Panc1 (cell line): ENCODE data around the gene GOLGA8Q.
"Not testable (repeated sequence)": the region's sequence is repeated elsewhere in the genome, so short reads cannot be mapped to it uniquely, and the experiment has no call there.

Source experiments
- POLR2AphosphoS5 ChIP-seq: IDR thresholded peaks from 2 replicates; pipeline ENCODE4 v1.6.1; 2012; ENCODE audit warnings: mild to moderate bottlenecking, low read depth, low read length, moderate library complexity
- SIN3A ChIP-seq: IDR thresholded peaks from 2 replicates; pipeline ENCODE4 v1.6.1; 2012; ENCODE audit warnings: low read depth, mild to moderate bottlenecking, low read length, moderate library complexity, borderline replicate concordance; ENCODE audit not compliant: insufficient read depth
- TF ChIP-seq, protein P1 (sequence below), 2 experiments: IDR thresholded peaks; 2 replicates each; pipeline ENCODE4 v1.6.1; 2011 to 2012; ENCODE audit warnings: low read depth in 2 of 2, control low read depth in 1 of 2, low read length in 1 of 2, mild to moderate bottlenecking in 1 of 2, moderate library complexity in 1 of 2; ENCODE audit not compliant: insufficient read depth in 1 of 2
- TF ChIP-seq, protein P2 (sequence below): fragments of 450-650 bp; IDR thresholded peaks from 2 replicates; pipeline ENCODE4 v1.5.1; 2017; ENCODE audit warnings: mild to moderate bottlenecking

DNA sequence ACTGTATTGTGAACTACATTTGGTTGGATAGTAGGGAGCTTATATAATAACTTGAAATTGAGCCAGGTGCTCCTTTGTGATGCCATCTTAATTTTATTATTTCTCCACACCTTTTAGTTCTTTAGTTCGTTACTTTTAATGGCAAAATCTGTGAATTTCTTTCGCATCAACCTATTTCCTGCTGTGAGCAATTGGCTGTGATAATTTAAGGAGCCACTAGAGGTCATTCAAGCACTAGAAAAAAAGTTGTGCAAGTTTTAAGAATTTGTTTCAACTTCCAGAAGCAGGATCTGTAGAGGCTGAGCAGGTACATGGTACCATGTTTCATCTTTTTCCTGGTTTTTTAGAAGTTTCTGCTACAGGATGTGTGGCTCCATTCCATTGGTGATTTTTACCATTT lies 47.1 kb downstream of the GOLGA8Q start:
- TF ChIP-seq, protein P1, sequence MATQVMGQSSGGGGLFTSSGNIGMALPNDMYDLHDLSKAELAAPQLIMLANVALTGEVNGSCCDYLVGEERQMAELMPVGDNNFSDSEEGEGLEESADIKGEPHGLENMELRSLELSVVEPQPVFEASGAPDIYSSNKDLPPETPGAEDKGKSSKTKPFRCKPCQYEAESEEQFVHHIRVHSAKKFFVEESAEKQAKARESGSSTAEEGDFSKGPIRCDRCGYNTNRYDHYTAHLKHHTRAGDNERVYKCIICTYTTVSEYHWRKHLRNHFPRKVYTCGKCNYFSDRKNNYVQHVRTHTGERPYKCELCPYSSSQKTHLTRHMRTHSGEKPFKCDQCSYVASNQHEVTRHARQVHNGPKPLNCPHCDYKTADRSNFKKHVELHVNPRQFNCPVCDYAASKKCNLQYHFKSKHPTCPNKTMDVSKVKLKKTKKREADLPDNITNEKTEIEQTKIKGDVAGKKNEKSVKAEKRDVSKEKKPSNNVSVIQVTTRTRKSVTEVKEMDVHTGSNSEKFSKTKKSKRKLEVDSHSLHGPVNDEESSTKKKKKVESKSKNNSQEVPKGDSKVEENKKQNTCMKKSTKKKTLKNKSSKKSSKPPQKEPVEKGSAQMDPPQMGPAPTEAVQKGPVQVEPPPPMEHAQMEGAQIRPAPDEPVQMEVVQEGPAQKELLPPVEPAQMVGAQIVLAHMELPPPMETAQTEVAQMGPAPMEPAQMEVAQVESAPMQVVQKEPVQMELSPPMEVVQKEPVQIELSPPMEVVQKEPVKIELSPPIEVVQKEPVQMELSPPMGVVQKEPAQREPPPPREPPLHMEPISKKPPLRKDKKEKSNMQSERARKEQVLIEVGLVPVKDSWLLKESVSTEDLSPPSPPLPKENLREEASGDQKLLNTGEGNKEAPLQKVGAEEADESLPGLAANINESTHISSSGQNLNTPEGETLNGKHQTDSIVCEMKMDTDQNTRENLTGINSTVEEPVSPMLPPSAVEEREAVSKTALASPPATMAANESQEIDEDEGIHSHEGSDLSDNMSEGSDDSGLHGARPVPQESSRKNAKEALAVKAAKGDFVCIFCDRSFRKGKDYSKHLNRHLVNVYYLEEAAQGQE (IDR thresholded peaks at IDR 0.05; ENCODE audit: insufficient read depth in 1 of 2, low read depth in 2 of 2, low read length in 1 of 2): not testable (repeated sequence)
- not testable (repeated sequence) for TF ChIP-seq SIN3A, POLR2AphosphoS5
- TF ChIP-seq, protein P2, sequence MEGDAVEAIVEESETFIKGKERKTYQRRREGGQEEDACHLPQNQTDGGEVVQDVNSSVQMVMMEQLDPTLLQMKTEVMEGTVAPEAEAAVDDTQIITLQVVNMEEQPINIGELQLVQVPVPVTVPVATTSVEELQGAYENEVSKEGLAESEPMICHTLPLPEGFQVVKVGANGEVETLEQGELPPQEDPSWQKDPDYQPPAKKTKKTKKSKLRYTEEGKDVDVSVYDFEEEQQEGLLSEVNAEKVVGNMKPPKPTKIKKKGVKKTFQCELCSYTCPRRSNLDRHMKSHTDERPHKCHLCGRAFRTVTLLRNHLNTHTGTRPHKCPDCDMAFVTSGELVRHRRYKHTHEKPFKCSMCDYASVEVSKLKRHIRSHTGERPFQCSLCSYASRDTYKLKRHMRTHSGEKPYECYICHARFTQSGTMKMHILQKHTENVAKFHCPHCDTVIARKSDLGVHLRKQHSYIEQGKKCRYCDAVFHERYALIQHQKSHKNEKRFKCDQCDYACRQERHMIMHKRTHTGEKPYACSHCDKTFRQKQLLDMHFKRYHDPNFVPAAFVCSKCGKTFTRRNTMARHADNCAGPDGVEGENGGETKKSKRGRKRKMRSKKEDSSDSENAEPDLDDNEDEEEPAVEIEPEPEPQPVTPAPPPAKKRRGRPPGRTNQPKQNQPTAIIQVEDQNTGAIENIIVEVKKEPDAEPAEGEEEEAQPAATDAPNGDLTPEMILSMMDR: not testable (repeated sequence)
